Endothelial cell (in vitro differentiated cells): ENCODE data around the gene KANSL1L. TPM values are rescaled to one million over a fixed set of nuclear protein-coding genes. Genes with fewer than 3 reads are reported as not detected.

Source experiments
- DNase-seq: peaks from one replicate; pipeline ENCODE4 v3.0.0; 2021; ENCODE audit warnings: low spot score
- H3K27ac Mint-ChIP-seq: one replicate; pipeline ENCODE4 v1.8.0; 2021; ENCODE audit warnings: mixed read lengths, inconsistent platforms; ENCODE audit not compliant: unreplicated experiment
- H3K27me3 Mint-ChIP-seq: one replicate; pipeline ENCODE4 v1.8.0; 2021; ENCODE audit warnings: mild to moderate bottlenecking, moderate library complexity, mixed read lengths, inconsistent platforms; ENCODE audit not compliant: unreplicated experiment
- H3K36me3 Mint-ChIP-seq: one replicate; pipeline ENCODE4 v1.8.0; 2021; ENCODE audit warnings: mild to moderate bottlenecking, low read depth, mixed read lengths, inconsistent platforms; ENCODE audit not compliant: unreplicated experiment
- H3K4me1 Mint-ChIP-seq: one replicate; pipeline ENCODE4 v1.8.0; 2021; ENCODE audit warnings: mild to moderate bottlenecking, mixed read lengths, inconsistent platforms; ENCODE audit not compliant: unreplicated experiment
- H3K4me3 Mint-ChIP-seq: one replicate; pipeline ENCODE4 v1.8.0; 2021; ENCODE audit warnings: mild to moderate bottlenecking, mixed read lengths, inconsistent platforms; ENCODE audit not compliant: unreplicated experiment
- H3K9me3 Mint-ChIP-seq: one replicate; pipeline ENCODE4 v1.8.0; 2021; ENCODE audit warnings: mixed read lengths, inconsistent platforms; ENCODE audit not compliant: unreplicated experiment
- total RNA-seq: library from RNA; stranded (reverse); fragmentation: NEBNext Ultra II Directional; extraction: Animal tissue kit (Norgen Biotek cat#: 25700); gene quantifications from one replicate; pipeline ENCODE4 v1.2.1, GENCODE V29; 2021; ENCODE audit not compliant: unreplicated experiment
- TF ChIP-seq, protein P1 (sequence below): fragments of 200-600 bp; sonication (generic); IDR thresholded peaks from one replicate; pipeline ENCODE4 v1.5.0; 2021; ENCODE audit warnings: antibody characterized with exemption; ENCODE audit not compliant: unreplicated experiment

Gene KANSL1L
- total RNA-seq, 1 donor from 2014 or later = 13.0 TPM

DNA sequence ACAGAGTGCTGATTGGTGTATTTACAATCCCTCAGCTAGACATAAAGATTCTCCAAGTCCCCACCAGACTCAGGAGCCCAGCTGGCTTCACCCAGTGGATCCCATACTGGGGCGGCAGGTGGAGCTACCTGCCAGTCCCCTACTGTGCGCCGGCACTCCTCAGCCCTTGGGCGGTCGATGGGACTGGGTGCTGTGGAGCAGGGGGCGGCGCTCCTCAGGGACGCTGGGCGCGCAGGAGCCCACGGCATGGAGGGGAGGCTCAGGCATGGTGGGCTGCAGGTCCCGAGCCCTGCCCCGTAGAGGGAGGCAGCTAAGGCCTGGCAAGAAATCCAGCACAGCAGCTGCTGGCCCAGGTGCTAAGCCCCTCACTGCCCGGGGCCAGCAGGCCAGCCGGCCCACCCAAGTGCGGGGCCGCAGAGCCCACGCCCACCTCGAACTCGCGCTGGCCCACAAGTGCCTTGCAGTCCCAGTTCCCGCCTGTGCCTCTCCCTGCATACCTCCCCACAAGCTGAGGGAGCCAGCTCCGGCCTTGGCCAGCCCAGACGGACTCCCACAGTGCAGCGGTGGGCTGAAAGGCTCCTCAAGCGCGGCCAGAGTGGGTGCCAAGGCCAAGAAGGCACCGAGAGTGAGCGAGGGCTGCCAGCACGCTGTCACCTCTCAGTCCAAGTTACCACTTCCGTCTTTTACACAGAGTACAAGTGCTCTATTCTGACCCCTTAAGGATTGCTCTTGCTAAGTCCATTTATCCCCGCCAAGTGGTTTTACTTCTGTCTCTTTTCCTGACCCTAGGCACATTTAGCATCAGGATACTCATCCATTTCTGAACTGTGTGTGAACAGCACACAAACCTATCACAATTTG, 170.5 kb downstream of the KANSL1L start:
- Mint-ChIP-seq H3K4me3 (no peak overlapping the region), H3K27me3 (peaks cover 1% of the 10 kb centered on the region), H3K27ac (no peak overlapping the region), H3K36me3 (no peaks in the 10 kb centered on the region), H3K9me3 (no peaks in the 10 kb centered on the region), H3K4me1 (peaks cover 16% of the 10 kb centered on the region)
- TF ChIP-seq, protein P1, sequence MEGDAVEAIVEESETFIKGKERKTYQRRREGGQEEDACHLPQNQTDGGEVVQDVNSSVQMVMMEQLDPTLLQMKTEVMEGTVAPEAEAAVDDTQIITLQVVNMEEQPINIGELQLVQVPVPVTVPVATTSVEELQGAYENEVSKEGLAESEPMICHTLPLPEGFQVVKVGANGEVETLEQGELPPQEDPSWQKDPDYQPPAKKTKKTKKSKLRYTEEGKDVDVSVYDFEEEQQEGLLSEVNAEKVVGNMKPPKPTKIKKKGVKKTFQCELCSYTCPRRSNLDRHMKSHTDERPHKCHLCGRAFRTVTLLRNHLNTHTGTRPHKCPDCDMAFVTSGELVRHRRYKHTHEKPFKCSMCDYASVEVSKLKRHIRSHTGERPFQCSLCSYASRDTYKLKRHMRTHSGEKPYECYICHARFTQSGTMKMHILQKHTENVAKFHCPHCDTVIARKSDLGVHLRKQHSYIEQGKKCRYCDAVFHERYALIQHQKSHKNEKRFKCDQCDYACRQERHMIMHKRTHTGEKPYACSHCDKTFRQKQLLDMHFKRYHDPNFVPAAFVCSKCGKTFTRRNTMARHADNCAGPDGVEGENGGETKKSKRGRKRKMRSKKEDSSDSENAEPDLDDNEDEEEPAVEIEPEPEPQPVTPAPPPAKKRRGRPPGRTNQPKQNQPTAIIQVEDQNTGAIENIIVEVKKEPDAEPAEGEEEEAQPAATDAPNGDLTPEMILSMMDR = no peak
- no peak for DNase-seq

GRCh38 chr2:209998596-209998995, 172.6 kb downstream of the KANSL1L start:
- no peak overlapping the region for H3K4me3 Mint-ChIP-seq
- TF ChIP-seq, protein P1 = no peak
- DNase-seq = no peak
- H3K27me3 Mint-ChIP-seq = peaks cover 1% of the 10 kb centered on the region
- H3K9me3 Mint-ChIP-seq = no peaks in the 10 kb centered on the region
- H3K4me1 Mint-ChIP-seq = peaks cover 12% of the 10 kb centered on the region
- H3K36me3 Mint-ChIP-seq = no peaks in the 10 kb centered on the region
- no peak overlapping the region for H3K27ac Mint-ChIP-seq

- Mint-ChIP-seq H3K36me3 (no peaks in the 10 kb centered on the region), H3K4me1 (no peaks in the 10 kb centered on the region), H3K9me3 (no peaks in the 10 kb centered on the region), H3K27me3 (no peaks in the 10 kb centered on the region), H3K27ac (no peak overlapping the region), H3K4me3 (no peak overlapping the region)
- TF ChIP-seq, protein P1 = no peak
- DNase-seq = no peak
Measured at GRCh38 chr2:209993968-209994367, 177.2 kb downstream of the KANSL1L start.

GRCh38 chr2:209990838-209991237, 180.4 kb downstream of the KANSL1L start:
- no peaks in the 10 kb centered on the region for H3K36me3 Mint-ChIP-seq

GRCh38 chr2:209988010-209988409, 183.2 kb downstream of the KANSL1L start:
- no peak overlapping the region for H3K4me3 Mint-ChIP-seq
- TF ChIP-seq, protein P1 = no peak
- no peaks in the 10 kb centered on the region for H3K36me3 Mint-ChIP-seq
- H3K27me3 Mint-ChIP-seq = no peaks in the 10 kb centered on the region
- no peaks in the 10 kb centered on the region for H3K9me3 Mint-ChIP-seq
- no peak for DNase-seq
- H3K27ac Mint-ChIP-seq = no peak overlapping the region
- peaks cover 13% of the 10 kb centered on the region for H3K4me1 Mint-ChIP-seq

More at GRCh38 chr2:209990838-209991237, 180.4 kb downstream of the KANSL1L start:
- H3K4me1 Mint-ChIP-seq = peaks cover 9% of the 10 kb centered on the region
- no peak for DNase-seq
- no peak overlapping the region for H3K4me3 Mint-ChIP-seq
- H3K27ac Mint-ChIP-seq = no peak overlapping the region
- H3K27me3 Mint-ChIP-seq = no peaks in the 10 kb centered on the region
- no peaks in the 10 kb centered on the region for H3K9me3 Mint-ChIP-seq
- TF ChIP-seq, protein P1 = no peak
